ENCODE data around the gene E2F2.

The E2F2 gene

DNA sequence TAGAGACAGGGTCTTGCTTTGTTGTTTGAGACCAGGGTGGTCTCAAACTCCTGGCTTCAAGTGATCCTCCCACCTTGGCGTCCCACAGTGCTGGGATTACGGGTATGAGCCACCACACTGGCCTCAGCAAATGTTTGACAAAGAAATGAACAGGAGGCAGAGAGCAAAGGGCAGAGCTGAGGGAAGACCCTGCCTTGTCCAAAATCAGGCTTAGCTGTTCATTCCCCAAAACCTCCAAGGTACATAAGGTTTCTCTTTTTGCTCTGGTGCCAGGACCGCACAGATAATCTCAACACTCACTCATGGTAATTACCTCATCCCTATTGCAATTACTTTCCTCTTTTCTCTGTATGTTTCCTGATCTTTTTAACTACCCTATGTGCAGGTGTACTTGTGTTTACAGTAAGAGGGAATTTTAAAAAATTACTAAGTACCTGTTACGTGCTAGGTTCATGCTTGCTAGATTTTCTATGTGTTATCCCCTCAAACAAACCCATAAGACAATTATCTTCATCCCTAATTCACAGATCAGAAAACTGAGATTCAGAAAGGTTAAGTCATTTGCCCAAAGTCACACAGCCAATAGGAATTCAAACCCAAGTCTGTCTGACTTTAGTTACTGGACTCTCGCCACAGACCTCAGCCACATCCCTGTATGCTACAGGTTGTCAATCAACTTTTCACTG, 58.5 kb downstream of the E2F2 start:
- no peak overlapping the region for H3K4me3 ChIP-seq (ENCODE audit: low read depth, low read length)
- TF ChIP-seq, protein P1, sequence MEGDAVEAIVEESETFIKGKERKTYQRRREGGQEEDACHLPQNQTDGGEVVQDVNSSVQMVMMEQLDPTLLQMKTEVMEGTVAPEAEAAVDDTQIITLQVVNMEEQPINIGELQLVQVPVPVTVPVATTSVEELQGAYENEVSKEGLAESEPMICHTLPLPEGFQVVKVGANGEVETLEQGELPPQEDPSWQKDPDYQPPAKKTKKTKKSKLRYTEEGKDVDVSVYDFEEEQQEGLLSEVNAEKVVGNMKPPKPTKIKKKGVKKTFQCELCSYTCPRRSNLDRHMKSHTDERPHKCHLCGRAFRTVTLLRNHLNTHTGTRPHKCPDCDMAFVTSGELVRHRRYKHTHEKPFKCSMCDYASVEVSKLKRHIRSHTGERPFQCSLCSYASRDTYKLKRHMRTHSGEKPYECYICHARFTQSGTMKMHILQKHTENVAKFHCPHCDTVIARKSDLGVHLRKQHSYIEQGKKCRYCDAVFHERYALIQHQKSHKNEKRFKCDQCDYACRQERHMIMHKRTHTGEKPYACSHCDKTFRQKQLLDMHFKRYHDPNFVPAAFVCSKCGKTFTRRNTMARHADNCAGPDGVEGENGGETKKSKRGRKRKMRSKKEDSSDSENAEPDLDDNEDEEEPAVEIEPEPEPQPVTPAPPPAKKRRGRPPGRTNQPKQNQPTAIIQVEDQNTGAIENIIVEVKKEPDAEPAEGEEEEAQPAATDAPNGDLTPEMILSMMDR (IDR thresholded peaks at IDR 0.05; ENCODE audit: insufficient read depth, low read depth, low read length, missing control alignments), result no peak
- DNase-seq (ENCODE audit: low read depth), result no peak

- H3K4me3 ChIP-seq (ENCODE audit: low read depth, low read length), result no peak overlapping the region
- no peak for DNase-seq (ENCODE audit: low read depth)
- TF ChIP-seq, protein P1 (IDR thresholded peaks at IDR 0.05; ENCODE audit: insufficient read depth, low read depth, low read length, missing control alignments), result no peak
These were observed 59.5 kb downstream of the E2F2 start for GRCh38 chr1:23471473-23472075.

- TF ChIP-seq, protein P1 (IDR thresholded peaks at IDR 0.05; ENCODE audit: insufficient read depth, low read depth, low read length, missing control alignments), result no peak
These were observed 60.6 kb downstream of the E2F2 start for GRCh38 chr1:23470282-23471070.

GRCh38 chr1:23469372-23469982, 61.6 kb downstream of the E2F2 start:
- no peak overlapping the region for H3K4me3 ChIP-seq (ENCODE audit: low read depth, low read length)
- TF ChIP-seq, protein P1 (IDR thresholded peaks at IDR 0.05; ENCODE audit: insufficient read depth, low read depth, low read length, missing control alignments), result no peak
- DNase-seq (ENCODE audit: low read depth), result no peak

More at GRCh38 chr1:23470282-23471070, 60.6 kb downstream of the E2F2 start:
- DNase-seq (ENCODE audit: low read depth), result no peak
- H3K4me3 ChIP-seq (ENCODE audit: low read depth, low read length), result no peak overlapping the region

GRCh38 chr1:23466423-23466989, 64.5 kb downstream of the E2F2 start:
- no peak overlapping the region for H3K4me3 ChIP-seq (ENCODE audit: low read depth, low read length)
- TF ChIP-seq, protein P1 (IDR thresholded peaks at IDR 0.05; ENCODE audit: insufficient read depth, low read depth, low read length, missing control alignments), result no peak

DNA sequence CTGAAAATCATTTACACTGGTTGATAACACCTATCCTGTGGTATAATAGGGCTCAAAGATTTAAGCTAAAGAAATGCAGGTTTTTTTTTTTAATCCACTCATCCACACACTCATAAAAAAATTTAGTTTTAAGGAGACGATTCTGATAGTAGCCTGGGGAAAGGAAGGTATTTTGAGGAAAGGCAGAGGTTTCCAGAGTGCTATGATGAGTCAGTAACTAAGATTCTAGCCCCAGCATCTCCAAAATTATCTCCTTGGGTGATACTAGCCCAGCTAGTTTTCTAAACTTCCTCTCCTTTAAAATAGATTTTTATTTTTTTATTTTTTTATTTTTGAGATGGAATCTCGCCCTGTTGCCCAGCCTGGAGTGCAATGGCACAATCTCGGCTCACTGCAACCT, 67.7 kb downstream of the E2F2 start:
- TF ChIP-seq, protein P1 (IDR thresholded peaks at IDR 0.05; ENCODE audit: insufficient read depth, low read depth, low read length, missing control alignments), result no peak
- DNase-seq (ENCODE audit: low read depth), result no peak
- no peak overlapping the region for H3K4me3 ChIP-seq (ENCODE audit: low read depth, low read length)

More at GRCh38 chr1:23466423-23466989, 64.5 kb downstream of the E2F2 start:
- no peak for DNase-seq (ENCODE audit: low read depth)

Data from GM12865 (cell line).